Activated B cell treated with CpG ODN at 0.5 μM for 24 hours (primary cell): ENCODE results near the gene ACBD6. TPM values are rescaled to one million over a fixed set of nuclear protein-coding genes. Genes with fewer than 3 reads are reported as not detected.

Experiments
- ATAC-seq: fragments of 200-7000 bp; cut with Tn5 transposase; one replicate; pipeline ENCODE4 v1.10.0; 2021; ENCODE audit warnings: low read depth, mild to moderate bottlenecking, moderate library complexity
- CTCF ChIA-PET: fragments of 350-600 bp; sonication (Branson Sonifier 250); formaldehyde crosslinking; loops from one replicate; lab custom pipeline; 2021; ENCODE audit warnings: antibody characterized with exemption; lab: Charles Lee
- POLR2A ChIA-PET: fragments of 350-600 bp; sonication (Branson Sonifier 250); formaldehyde crosslinking; loops from one replicate; lab custom pipeline; 2021; ENCODE audit warnings: antibody characterized with exemption; lab: Charles Lee
- DNase-seq: peaks from one replicate; pipeline ENCODE4 v3.0.0; 2022
- H3K27ac Mint-ChIP-seq: one replicate; pipeline ENCODE4 v1.8.0; 2020; ENCODE audit warnings: mixed read lengths
- H3K27me3 Mint-ChIP-seq: one replicate; pipeline ENCODE4 v1.8.0; 2021; ENCODE audit warnings: mixed read lengths
- H3K36me3 Mint-ChIP-seq: one replicate; pipeline ENCODE4 v1.8.0; 2021; ENCODE audit warnings: low read depth, mixed read lengths
- H3K4me1 Mint-ChIP-seq: one replicate; pipeline ENCODE4 v1.8.0; 2021; ENCODE audit warnings: mixed read lengths
- H3K4me3 Mint-ChIP-seq: one replicate; pipeline ENCODE4 v1.8.0; 2020; ENCODE audit warnings: mild to moderate bottlenecking, mixed read lengths
- H3K9me3 Mint-ChIP-seq: one replicate; pipeline ENCODE4 v1.8.0; 2020; ENCODE audit warnings: mixed read lengths
- CTCF ChIP-seq: fragments of 200-600 bp; IDR thresholded peaks from one replicate; pipeline ENCODE4 v1.8.0; 2022; ENCODE audit warnings: antibody characterized with exemption, mild to moderate bottlenecking
- intact Hi-C: fragments of 100-400 bp; cut with micrococcal nuclease; formaldehyde crosslinking; loops from one replicate; pipeline ENCODE4 v1.15.1; 2024
- total RNA-seq: library from RNA; stranded (reverse); gene quantifications from 2 replicates; pipeline ENCODE4 v1.2.3, GENCODE V29; 2022

Gene ACBD6
- total RNA-seq, 1 donor from 2014 or later: 61.5 TPM

- Mint-ChIP-seq H3K9me3 (no peaks in the 10 kb centered on the region), H3K36me3 (no peaks in the 10 kb centered on the region), H3K4me3 (no peak overlapping the region), H3K27ac (no peak overlapping the region), H3K27me3 (no peaks in the 10 kb centered on the region), H3K4me1 (no peaks in the 10 kb centered on the region)
- intact Hi-C loops: no loop called here
- ATAC-seq (no peak), DNase-seq (no peak)
- ChIA-PET CTCF (no interaction called here), POLR2A (no interaction called here)
- TF ChIP-seq CTCF: no peak
Observed at GRCh38 chr1:180266275-180267210, 235.8 kb downstream of the ACBD6 start.

GRCh38 chr1:180265871-180266270 lies 236.5 kb downstream of the ACBD6 start:
- H3K36me3 Mint-ChIP-seq: no peaks in the 10 kb centered on the region
- H3K27ac Mint-ChIP-seq: no peak overlapping the region
- H3K9me3 Mint-ChIP-seq: no peaks in the 10 kb centered on the region
- H3K4me3 Mint-ChIP-seq: no peak overlapping the region
- CTCF ChIA-PET: no interaction called here
- intact Hi-C loops: no loop called here
- DNase-seq (no peak), ATAC-seq (no peak)
- TF ChIP-seq CTCF: no peak
- no peaks in the 10 kb centered on the region for H3K4me1 Mint-ChIP-seq
- POLR2A ChIA-PET: no interaction called here
- H3K27me3 Mint-ChIP-seq: no peaks in the 10 kb centered on the region

GRCh38 chr1:180265201-180265600 lies 237.2 kb downstream of the ACBD6 start:
- Mint-ChIP-seq H3K27me3 (no peaks in the 10 kb centered on the region), H3K4me3 (no peak overlapping the region), H3K36me3 (no peaks in the 10 kb centered on the region), H3K27ac (no peak overlapping the region), H3K9me3 (no peaks in the 10 kb centered on the region), H3K4me1 (no peaks in the 10 kb centered on the region)
- ChIA-PET CTCF (no interaction called here), POLR2A (no interaction called here)
- DNase-seq (no peak), ATAC-seq (no peak)
- TF ChIP-seq CTCF: no peak
- intact Hi-C loops: no loop called here

GRCh38 chr1:180264595-180264994 lies 237.8 kb downstream of the ACBD6 start:
- intact Hi-C loops: no loop called here
- Mint-ChIP-seq H3K4me1 (no peaks in the 10 kb centered on the region), H3K36me3 (no peaks in the 10 kb centered on the region), H3K9me3 (no peaks in the 10 kb centered on the region), H3K4me3 (no peak overlapping the region), H3K27me3 (peaks cover 2% of the 10 kb centered on the region), H3K27ac (no peak overlapping the region)
- ChIA-PET POLR2A (no interaction called here), CTCF (no interaction called here)
- TF ChIP-seq CTCF: no peak
- DNase-seq: no peak
- ATAC-seq: no peak

GRCh38 chr1:180262628-180263488 lies 239.5 kb downstream of the ACBD6 start:
- TF ChIP-seq CTCF: no peak
- DNase-seq: no peak
- no peak for ATAC-seq
- peaks cover 14% of the 10 kb centered on the region for H3K27me3 Mint-ChIP-seq
- H3K4me1 Mint-ChIP-seq: no peaks in the 10 kb centered on the region
- POLR2A ChIA-PET: no interaction called here
- no peak overlapping the region for H3K4me3 Mint-ChIP-seq
- CTCF ChIA-PET: no interaction called here
- no peaks in the 10 kb centered on the region for H3K36me3 Mint-ChIP-seq
- intact Hi-C loops: no loop called here
- no peaks in the 10 kb centered on the region for H3K9me3 Mint-ChIP-seq
- H3K27ac Mint-ChIP-seq: no peak overlapping the region
